ENCODE data around the gene CEP68.

- TF ChIP-seq CTCF (IDR thresholded peaks at IDR 0.05) = no peak
- TF ChIP-seq POLR2AphosphoS5 (IDR thresholded peaks at IDR 0.05; ENCODE audit: insufficient read depth in 1 of 2, low read depth in 1 of 2) = no peak
Measured at GRCh38 chr2:65103013-65103715, 46.9 kb downstream of the CEP68 start.
